ENCODE results near the gene LIPJ.
A peak's percentile ranks its signal among the peaks of the same experiment; 100 is the strongest.

LIPJ gene

DNA sequence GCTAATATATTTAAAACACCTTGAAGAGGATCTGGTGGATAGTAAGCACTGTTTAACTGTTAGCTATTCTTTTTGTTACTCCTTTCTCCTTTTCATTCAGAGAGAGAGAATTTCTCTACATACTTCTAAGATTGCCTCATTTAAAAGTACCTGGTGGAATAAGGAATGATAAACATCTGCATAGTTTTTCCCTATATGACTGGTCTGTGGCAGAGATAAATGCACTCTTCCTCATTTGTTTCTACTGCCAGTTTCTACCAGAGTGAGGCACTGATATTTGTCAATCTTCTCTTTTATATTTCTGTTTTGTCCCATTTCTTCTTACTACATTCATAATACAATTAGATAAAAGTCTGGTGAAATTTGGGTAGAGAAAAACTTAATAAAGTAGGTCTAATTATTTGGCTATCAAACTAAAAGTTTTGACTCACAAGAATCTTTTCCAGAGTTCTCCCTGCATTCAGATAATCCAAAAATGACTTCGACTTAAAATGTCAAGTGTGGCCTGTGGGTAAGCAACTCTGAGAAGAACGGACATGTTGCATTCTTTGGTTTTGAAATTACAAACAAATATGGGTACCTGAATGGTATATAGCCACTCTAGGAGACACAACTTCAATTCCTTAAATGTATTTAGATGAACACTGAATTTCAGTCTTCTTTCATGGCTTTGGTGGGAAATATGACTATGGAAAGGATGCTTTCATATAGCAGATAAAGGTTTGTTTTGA, 42.3 kb upstream of the LIPJ start:
- TF ChIP-seq, protein P1, sequence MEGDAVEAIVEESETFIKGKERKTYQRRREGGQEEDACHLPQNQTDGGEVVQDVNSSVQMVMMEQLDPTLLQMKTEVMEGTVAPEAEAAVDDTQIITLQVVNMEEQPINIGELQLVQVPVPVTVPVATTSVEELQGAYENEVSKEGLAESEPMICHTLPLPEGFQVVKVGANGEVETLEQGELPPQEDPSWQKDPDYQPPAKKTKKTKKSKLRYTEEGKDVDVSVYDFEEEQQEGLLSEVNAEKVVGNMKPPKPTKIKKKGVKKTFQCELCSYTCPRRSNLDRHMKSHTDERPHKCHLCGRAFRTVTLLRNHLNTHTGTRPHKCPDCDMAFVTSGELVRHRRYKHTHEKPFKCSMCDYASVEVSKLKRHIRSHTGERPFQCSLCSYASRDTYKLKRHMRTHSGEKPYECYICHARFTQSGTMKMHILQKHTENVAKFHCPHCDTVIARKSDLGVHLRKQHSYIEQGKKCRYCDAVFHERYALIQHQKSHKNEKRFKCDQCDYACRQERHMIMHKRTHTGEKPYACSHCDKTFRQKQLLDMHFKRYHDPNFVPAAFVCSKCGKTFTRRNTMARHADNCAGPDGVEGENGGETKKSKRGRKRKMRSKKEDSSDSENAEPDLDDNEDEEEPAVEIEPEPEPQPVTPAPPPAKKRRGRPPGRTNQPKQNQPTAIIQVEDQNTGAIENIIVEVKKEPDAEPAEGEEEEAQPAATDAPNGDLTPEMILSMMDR (conservative IDR thresholded peaks at IDR 0.05; ENCODE audit: control insufficient read depth, insufficient read depth, low read depth, low read length), result no peak
- no peak overlapping the region for H3K4me3 ChIP-seq (ENCODE audit: control insufficient read depth, low read depth, low read length)
- DNase-seq (ENCODE audit: low read depth), result no peak

GRCh38 chr10:88545359-88545758, 41.2 kb upstream of the LIPJ start:
- no peak overlapping the region for H3K4me3 ChIP-seq (ENCODE audit: control insufficient read depth, low read depth, low read length)
- TF ChIP-seq, protein P1 (conservative IDR thresholded peaks at IDR 0.05; ENCODE audit: control insufficient read depth, insufficient read depth, low read depth, low read length), result no peak
- DNase-seq (ENCODE audit: low read depth), result no peak

DNA sequence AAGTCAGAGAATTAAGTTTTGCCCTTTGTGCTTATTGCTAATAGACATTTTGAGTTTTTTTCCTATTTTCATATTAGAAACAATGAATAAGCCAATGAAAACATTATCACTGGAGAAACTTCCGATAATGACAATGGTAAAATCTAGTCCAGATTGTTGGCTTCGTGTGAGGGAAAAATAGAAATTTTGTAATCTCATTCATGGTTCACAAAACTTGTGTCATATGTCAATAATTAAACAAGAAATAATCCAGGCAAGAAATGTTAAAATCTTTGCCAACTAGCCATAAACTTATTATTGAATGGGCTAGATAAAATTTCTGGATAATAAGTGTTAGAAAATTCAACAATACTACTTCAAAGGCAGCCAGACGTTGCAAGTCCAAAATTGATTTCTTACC, 40.1 kb upstream of the LIPJ start:
- no peak for DNase-seq (ENCODE audit: low read depth)
- no peak overlapping the region for H3K4me3 ChIP-seq (ENCODE audit: control insufficient read depth, low read depth, low read length)
- TF ChIP-seq, protein P1 (conservative IDR thresholded peaks at IDR 0.05; ENCODE audit: control insufficient read depth, insufficient read depth, low read depth, low read length), result no peak

- H3K4me3 ChIP-seq (ENCODE audit: control insufficient read depth, low read depth, low read length), result no peak overlapping the region
- no peak for DNase-seq (ENCODE audit: low read depth)
- TF ChIP-seq, protein P1 (conservative IDR thresholded peaks at IDR 0.05; ENCODE audit: control insufficient read depth, insufficient read depth, low read depth, low read length), result no peak
These were observed 35.3 kb upstream of the LIPJ start for GRCh38 chr10:88551246-88551645.

DNA sequence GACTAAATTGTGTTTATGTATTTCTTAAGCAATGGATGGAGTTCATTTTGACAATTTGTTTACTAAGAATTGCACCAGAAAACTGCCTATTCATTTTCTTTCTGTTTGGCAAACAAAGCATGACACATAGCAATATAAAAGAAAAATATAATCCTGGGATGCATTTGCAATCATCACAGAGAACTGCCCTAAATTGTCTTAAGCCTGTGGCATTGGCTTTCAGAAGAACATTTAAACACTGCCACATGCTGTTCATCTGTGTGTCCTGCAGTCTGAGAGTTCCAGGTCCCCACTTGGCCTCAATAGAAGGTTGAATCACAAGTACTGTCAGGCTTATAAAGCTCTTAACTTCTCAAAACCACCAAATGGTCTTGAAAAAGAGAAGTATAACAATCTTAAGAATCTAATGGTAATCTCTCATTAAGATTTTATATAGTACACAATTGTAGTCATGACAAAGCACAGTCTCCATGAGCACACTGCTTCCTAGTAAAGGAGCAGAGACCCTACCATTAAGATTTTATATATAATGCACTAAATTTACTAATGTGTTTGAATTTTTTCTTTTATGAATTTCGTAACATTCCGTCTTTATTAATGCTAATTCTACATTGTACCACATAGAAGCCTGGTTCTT, 33.3 kb upstream of the LIPJ start:
- H3K4me3 ChIP-seq (ENCODE audit: control insufficient read depth, low read depth, low read length), result no peak overlapping the region
- DNase-seq (ENCODE audit: low read depth), result peak; percentile 90
- TF ChIP-seq, protein P1 (conservative IDR thresholded peaks at IDR 0.05; ENCODE audit: control insufficient read depth, insufficient read depth, low read depth, low read length), result peak; percentile 88

DNA sequence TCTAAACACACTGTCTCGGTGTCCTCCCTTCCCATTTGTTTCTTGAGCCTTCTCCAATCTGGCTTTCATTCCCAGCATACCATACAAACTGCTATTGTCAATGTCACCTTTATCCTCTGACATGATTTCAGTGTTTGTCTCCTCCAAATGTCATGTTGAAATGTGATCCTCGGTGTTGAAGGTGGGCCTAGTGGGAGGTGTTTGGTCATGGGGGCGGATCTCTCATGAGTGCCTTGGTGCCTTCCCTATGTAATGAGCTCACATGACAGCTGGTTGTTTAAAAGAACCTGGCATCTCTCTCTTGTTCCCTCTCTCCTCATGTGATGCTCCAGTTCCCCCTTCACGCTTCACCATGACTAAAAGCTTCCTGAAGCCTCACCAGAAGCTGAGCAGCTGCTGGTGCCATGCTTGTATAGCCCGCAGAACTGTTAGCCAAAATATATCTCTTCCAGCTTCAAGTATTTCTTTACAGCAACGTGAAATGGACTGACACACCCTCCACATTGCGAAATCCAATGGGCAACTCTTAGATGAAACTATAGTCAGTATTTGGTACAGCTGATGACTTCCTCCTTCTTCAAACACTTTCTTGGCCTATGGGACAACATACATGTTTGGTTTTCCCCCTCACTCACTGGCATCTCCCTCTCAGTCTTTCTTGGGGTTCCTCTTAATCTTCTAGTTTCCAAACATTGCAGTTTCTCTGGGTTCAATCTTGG, 31.2 kb upstream of the LIPJ start:
- peak; percentile 37 for DNase-seq (ENCODE audit: low read depth)
- TF ChIP-seq, protein P1 (conservative IDR thresholded peaks at IDR 0.05; ENCODE audit: control insufficient read depth, insufficient read depth, low read depth, low read length), result no peak
- no peak overlapping the region for H3K4me3 ChIP-seq (ENCODE audit: control insufficient read depth, low read depth, low read length)

All from fibroblast of mammary gland (primary cell).